Dendritic cell treated with granulocyte-macrophage colony-stimulating factor and Interleukin-4, amounts not matched to agents 40 ng/mL and 50 ng/mL, for 4 days (primary cell): ENCODE data around the gene SLC25A48.

Source experiments
- H3K27ac Mint-ChIP-seq: one replicate; pipeline ENCODE4 v1.8.0; 2022; ENCODE audit warnings: mild to moderate bottlenecking, mixed read lengths
- H3K27me3 Mint-ChIP-seq: one replicate; pipeline ENCODE4 v1.8.0; 2022; ENCODE audit warnings: mild to moderate bottlenecking, mixed read lengths
- H3K36me3 Mint-ChIP-seq: one replicate; pipeline ENCODE4 v1.8.0; 2022; ENCODE audit warnings: low read depth, mixed read lengths
- H3K4me1 Mint-ChIP-seq: one replicate; pipeline ENCODE4 v1.8.0; 2022; ENCODE audit warnings: low read depth, mixed read lengths
- H3K4me3 Mint-ChIP-seq: one replicate; pipeline ENCODE4 v1.8.0; 2022; ENCODE audit warnings: mild to moderate bottlenecking, moderate library complexity, mixed read lengths
- H3K9me3 Mint-ChIP-seq: one replicate; pipeline ENCODE4 v1.8.0; 2022; ENCODE audit warnings: mixed read lengths
- intact Hi-C: fragments of 100-400 bp; cut with micrococcal nuclease; formaldehyde crosslinking; loops from one replicate; pipeline ENCODE4 v1.15.0; 2022

Gene SLC25A48

GRCh38 chr5:135874461-135874860, 40.0 kb downstream of the SLC25A48 start:
- H3K4me3 Mint-ChIP-seq: peak overlapping the region; percentile 5
- intact Hi-C loops: no loop called here
- no peaks in the 10 kb centered on the region for H3K9me3 Mint-ChIP-seq
- peaks cover 82% of the 10 kb centered on the region for H3K4me1 Mint-ChIP-seq
- peak overlapping the region; percentile 92 for H3K27ac Mint-ChIP-seq
- peaks cover 95% of the 10 kb centered on the region for H3K36me3 Mint-ChIP-seq
- peaks cover 23% of the 10 kb centered on the region for H3K27me3 Mint-ChIP-seq

- Mint-ChIP-seq H3K9me3 (no peaks in the 10 kb centered on the region), H3K4me3 (no peak overlapping the region), H3K27ac (peak overlapping the region; percentile 92), H3K4me1 (peaks cover 87% of the 10 kb centered on the region), H3K36me3 (peaks cover 95% of the 10 kb centered on the region), H3K27me3 (peaks cover 27% of the 10 kb centered on the region)
- intact Hi-C loops: no loop called here
Measured at GRCh38 chr5:135875567-135875966, 41.1 kb downstream of the SLC25A48 start.

- Mint-ChIP-seq H3K27ac (peak overlapping the region; percentile 92), H3K27me3 (peaks cover 33% of the 10 kb centered on the region), H3K4me3 (no peak overlapping the region), H3K36me3 (peaks cover 98% of the 10 kb centered on the region), H3K4me1 (peaks cover 92% of the 10 kb centered on the region), H3K9me3 (no peaks in the 10 kb centered on the region)
- intact Hi-C loops: loop anchor here (1.0 kb wide), 1 partner anchor 15 kb away; no protein-coding TSS in a partner anchor
Measured at GRCh38 chr5:135876146-135876545, 41.7 kb downstream of the SLC25A48 start.

DNA sequence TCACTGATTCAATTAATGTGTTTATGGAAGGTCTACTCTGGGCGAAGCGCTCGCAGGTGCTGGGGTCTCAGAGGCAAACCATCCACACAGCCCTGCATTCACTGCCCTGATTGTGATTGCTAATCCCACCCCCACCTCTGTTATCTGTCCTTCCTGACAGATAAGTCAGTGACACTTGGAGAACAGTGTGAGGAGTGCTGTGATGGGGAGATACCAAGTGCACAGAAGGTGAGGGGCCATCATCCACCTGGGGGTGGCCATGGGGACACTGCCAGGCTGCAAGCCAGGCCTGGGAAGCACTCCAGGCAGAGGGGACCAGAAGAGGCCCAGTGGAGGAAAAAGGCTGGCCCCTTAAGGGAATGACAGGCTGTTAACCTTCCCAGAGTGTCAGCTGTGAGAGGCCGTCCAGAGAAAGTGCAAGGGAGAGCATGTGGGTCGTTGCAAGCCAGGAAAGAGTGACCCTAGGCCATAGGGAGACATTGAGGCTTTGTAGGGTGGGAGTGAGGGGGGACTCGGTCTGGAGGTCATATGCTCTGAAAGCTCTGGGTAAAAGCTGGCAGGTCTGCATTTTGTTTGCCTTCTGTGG, 43.2 kb downstream of the SLC25A48 start:
- intact Hi-C loops: no loop called here
- H3K27me3 Mint-ChIP-seq: peaks cover 37% of the 10 kb centered on the region
- H3K27ac Mint-ChIP-seq: peak overlapping the region; percentile 92
- H3K4me3 Mint-ChIP-seq: no peak overlapping the region
- peaks cover 96% of the 10 kb centered on the region for H3K36me3 Mint-ChIP-seq
- no peaks in the 10 kb centered on the region for H3K9me3 Mint-ChIP-seq
- peaks cover 83% of the 10 kb centered on the region for H3K4me1 Mint-ChIP-seq

GRCh38 chr5:135878156-135878620, 43.7 kb downstream of the SLC25A48 start:
- H3K9me3 Mint-ChIP-seq: no peaks in the 10 kb centered on the region
- H3K4me3 Mint-ChIP-seq: no peak overlapping the region
- H3K27me3 Mint-ChIP-seq: peaks cover 39% of the 10 kb centered on the region
- peaks cover 80% of the 10 kb centered on the region for H3K4me1 Mint-ChIP-seq
- intact Hi-C loops: no loop called here
- H3K36me3 Mint-ChIP-seq: peaks cover 96% of the 10 kb centered on the region
- H3K27ac Mint-ChIP-seq: peak overlapping the region; percentile 92

GRCh38 chr5:135879591-135879990, 45.1 kb downstream of the SLC25A48 start:
- H3K27ac Mint-ChIP-seq: peak overlapping the region; percentile 59
- H3K27me3 Mint-ChIP-seq: peaks cover 47% of the 10 kb centered on the region
- peaks cover 96% of the 10 kb centered on the region for H3K36me3 Mint-ChIP-seq

DNA sequence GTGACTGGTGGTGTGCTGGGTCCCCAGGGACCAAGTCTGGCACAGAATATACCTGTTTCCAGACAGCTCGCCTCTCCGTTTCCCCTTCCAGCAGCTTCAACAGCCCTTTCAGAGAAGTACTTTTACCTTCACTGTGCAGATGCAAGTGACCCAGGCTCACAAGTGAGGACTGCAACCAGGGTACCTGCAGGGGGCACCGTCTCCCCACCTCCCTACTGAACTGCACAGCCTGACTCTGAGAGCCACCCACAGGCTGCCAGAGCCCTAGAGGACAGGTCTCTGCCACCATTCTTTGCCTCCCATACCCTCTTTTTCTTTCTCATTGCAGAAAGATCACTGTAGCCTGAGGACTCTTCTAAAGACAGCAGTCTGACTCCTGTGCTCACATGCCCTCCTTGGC, 45.8 kb downstream of the SLC25A48 start:
- H3K27ac Mint-ChIP-seq: peak overlapping the region; percentile 79
- H3K4me1 Mint-ChIP-seq: peaks cover 77% of the 10 kb centered on the region
- H3K4me3 Mint-ChIP-seq: no peak overlapping the region
- peaks cover 96% of the 10 kb centered on the region for H3K36me3 Mint-ChIP-seq
- peaks cover 50% of the 10 kb centered on the region for H3K27me3 Mint-ChIP-seq
- intact Hi-C loops: no loop called here
- no peaks in the 10 kb centered on the region for H3K9me3 Mint-ChIP-seq

More at GRCh38 chr5:135879591-135879990, 45.1 kb downstream of the SLC25A48 start:
- H3K4me1 Mint-ChIP-seq: peaks cover 80% of the 10 kb centered on the region
- intact Hi-C loops: no loop called here
- no peak overlapping the region for H3K4me3 Mint-ChIP-seq
- no peaks in the 10 kb centered on the region for H3K9me3 Mint-ChIP-seq

DNA sequence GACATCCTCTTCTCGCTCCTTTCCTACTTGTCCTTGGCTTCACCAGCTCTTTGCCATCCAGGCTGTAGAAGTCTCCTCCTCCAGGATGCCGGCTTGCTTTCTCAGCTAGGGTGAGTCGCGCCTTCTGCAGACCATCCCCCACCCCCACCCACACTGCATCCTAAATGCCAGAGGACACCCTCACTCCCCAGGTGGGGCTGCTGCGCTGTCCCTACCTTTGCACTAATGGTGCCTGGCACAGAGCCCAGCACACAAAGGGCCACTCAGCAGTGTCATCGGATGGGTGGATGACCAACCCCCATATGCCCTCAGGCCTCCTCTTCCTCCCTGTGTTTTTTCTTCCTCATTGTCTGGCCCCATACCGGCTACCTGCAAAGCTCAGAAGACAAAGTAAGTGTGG, 46.3 kb downstream of the SLC25A48 start:
- no peaks in the 10 kb centered on the region for H3K9me3 Mint-ChIP-seq
- H3K4me1 Mint-ChIP-seq: peaks cover 76% of the 10 kb centered on the region
- peaks cover 53% of the 10 kb centered on the region for H3K27me3 Mint-ChIP-seq
- H3K36me3 Mint-ChIP-seq: peaks cover 94% of the 10 kb centered on the region
- no peak overlapping the region for H3K4me3 Mint-ChIP-seq
- peak overlapping the region; percentile 79 for H3K27ac Mint-ChIP-seq
- intact Hi-C loops: no loop called here

DNA sequence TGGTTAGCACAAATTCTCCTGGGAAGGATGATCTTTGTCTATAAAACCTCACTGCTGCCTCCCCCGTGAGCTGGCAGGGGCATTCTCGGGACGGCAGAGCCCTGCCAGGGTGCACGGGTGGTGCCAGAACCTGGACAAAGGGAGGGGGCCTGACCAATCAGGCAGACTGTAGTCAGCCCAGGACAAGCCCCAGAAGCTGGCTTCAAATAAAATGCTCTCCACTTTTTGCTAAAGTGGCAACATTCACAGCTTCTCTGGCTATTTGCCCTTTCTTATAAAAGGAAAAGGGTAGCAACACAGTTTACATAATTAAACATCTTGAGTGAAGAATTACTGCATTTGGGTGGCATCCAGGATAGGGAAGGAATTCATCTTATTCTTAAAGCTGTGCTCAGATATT, 46.8 kb downstream of the SLC25A48 start:
- Mint-ChIP-seq H3K27ac (peak overlapping the region; percentile 79), H3K9me3 (no peaks in the 10 kb centered on the region), H3K4me1 (peaks cover 75% of the 10 kb centered on the region), H3K27me3 (peaks cover 53% of the 10 kb centered on the region), H3K36me3 (peaks cover 92% of the 10 kb centered on the region), H3K4me3 (no peak overlapping the region)
- intact Hi-C loops: no loop called here

- H3K27me3 Mint-ChIP-seq: peaks cover 53% of the 10 kb centered on the region
- H3K4me3 Mint-ChIP-seq: no peak overlapping the region
- intact Hi-C loops: no loop called here
- no peaks in the 10 kb centered on the region for H3K9me3 Mint-ChIP-seq
- peak overlapping the region; percentile 44 for H3K27ac Mint-ChIP-seq
- H3K36me3 Mint-ChIP-seq: peaks cover 86% of the 10 kb centered on the region
- H3K4me1 Mint-ChIP-seq: peaks cover 71% of the 10 kb centered on the region
Measured at GRCh38 chr5:135881819-135882218, 47.4 kb downstream of the SLC25A48 start.

GRCh38 chr5:135883026-135883425, 48.6 kb downstream of the SLC25A48 start:
- Mint-ChIP-seq H3K4me1 (peaks cover 68% of the 10 kb centered on the region), H3K4me3 (no peak overlapping the region), H3K9me3 (no peaks in the 10 kb centered on the region), H3K27me3 (peaks cover 53% of the 10 kb centered on the region), H3K36me3 (peaks cover 76% of the 10 kb centered on the region), H3K27ac (peak overlapping the region; percentile 43)
- intact Hi-C loops: no loop called here

DNA sequence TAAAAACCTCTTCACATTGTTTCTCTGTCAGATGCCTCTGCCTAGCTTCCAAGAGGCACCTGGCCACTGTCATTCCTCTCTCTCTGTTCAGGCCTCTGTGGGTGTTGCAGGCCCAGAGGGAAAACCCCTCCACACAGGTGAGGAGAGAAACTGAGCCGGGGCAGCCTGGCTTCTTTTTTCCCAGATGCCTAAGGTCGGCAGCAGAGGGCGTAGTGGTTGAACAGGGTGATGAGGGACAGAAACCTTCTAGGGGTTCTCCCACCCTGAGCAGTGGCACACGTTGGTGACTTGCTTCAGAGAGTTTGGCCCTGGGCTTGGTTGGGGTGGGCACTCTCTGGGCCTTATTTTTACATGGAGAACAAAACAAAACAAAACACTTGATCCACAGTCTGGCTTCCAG, 49.0 kb downstream of the SLC25A48 start:
- Mint-ChIP-seq H3K36me3 (peaks cover 76% of the 10 kb centered on the region), H3K9me3 (no peaks in the 10 kb centered on the region), H3K4me1 (peaks cover 65% of the 10 kb centered on the region), H3K4me3 (no peak overlapping the region), H3K27ac (peak overlapping the region; percentile 43), H3K27me3 (peaks cover 57% of the 10 kb centered on the region)
- intact Hi-C loops: no loop called here

- intact Hi-C loops: loop anchor here (5.0 kb wide), 4 partner anchors 53 to 287 kb away; partner anchors contain the start of gene SLC25A48
- Mint-ChIP-seq H3K4me3 (no peak overlapping the region), H3K4me1 (peaks cover 49% of the 10 kb centered on the region), H3K9me3 (no peaks in the 10 kb centered on the region), H3K36me3 (peaks cover 71% of the 10 kb centered on the region), H3K27ac (peak overlapping the region; percentile 58), H3K27me3 (peaks cover 58% of the 10 kb centered on the region)
Measured at GRCh38 chr5:135885031-135885430, 50.6 kb downstream of the SLC25A48 start.

DNA sequence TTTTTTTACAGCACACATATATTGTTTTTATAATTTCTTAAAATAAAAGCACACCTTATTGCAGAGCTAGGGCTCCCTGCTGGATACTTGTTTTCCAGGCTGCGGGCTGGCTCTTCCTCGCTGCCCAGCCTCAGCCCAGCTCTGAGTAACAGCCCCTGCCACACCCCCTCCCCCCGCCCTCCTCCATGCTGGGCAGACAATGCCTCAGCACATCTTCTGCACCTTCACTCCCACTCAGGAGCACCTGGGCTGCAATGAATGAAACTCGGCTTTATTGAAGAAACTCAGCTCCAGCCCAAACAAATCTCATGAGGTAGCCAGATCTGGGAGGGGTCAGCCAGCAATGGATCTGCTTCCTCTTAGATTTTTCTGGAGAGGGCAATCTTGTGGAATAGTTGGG, 51.7 kb downstream of the SLC25A48 start:
- H3K27ac Mint-ChIP-seq: no peak overlapping the region
- no peaks in the 10 kb centered on the region for H3K9me3 Mint-ChIP-seq
- H3K4me3 Mint-ChIP-seq: no peak overlapping the region
- peaks cover 38% of the 10 kb centered on the region for H3K4me1 Mint-ChIP-seq
- intact Hi-C loops: loop anchor here (5.0 kb wide), 4 partner anchors 54 to 286 kb away; partner anchors contain the start of gene SLC25A48
- peaks cover 69% of the 10 kb centered on the region for H3K36me3 Mint-ChIP-seq
- H3K27me3 Mint-ChIP-seq: peaks cover 50% of the 10 kb centered on the region
